ENCODE measurements around the gene PCTP.

The PCTP gene

GRCh38 chr17:55737976-55738501 lies 12.8 kb upstream of the PCTP start:
- Histone ChIP-seq H4K20me1 (ENCODE audit: insufficient read depth, low read length) (no peaks in the 10 kb centered on the region), H3K79me2 (ENCODE audit: insufficient read depth, low read length) (no peaks in the 10 kb centered on the region), H3K9me3 (ENCODE audit: low read length) (no peaks in the 10 kb centered on the region), H3K4me1 (ENCODE audit: insufficient read depth, low read length, severe bottlenecking) (peaks cover 7% of the 10 kb centered on the region), H2AFZ (ENCODE audit: low read length) (no peak overlapping the region), H3K36me3 (ENCODE audit: insufficient read depth, low read length) (no peaks in the 10 kb centered on the region), H3K9me2 (ENCODE audit: low read depth, low read length) (no peaks in the 10 kb centered on the region), H3K27ac (ENCODE audit: low read depth, low read length, poor library complexity, severe bottlenecking) (no peak overlapping the region), H3K27me3 (ENCODE audit: insufficient read depth, low read length) (no peaks in the 10 kb centered on the region), H3K4me2 (ENCODE audit: low read length) (no peak overlapping the region), H3K4me3 (ENCODE audit: low read depth, low read length, poor library complexity, severe bottlenecking) (no peak overlapping the region), H3F3A (ENCODE audit: insufficient read depth, low read length) (no peaks in the 10 kb centered on the region), H3K9ac (ENCODE audit: low read length) (no peak overlapping the region)
- TF ChIP-seq EZH2 (IDR thresholded peaks at IDR 0.05; ENCODE audit: borderline replicate concordance, low read length) (no peak), CTCF (IDR thresholded peaks at IDR 0.05; ENCODE audit: low read length) (no peak)

- Histone ChIP-seq H3K4me3 (ENCODE audit: low read depth, low read length, poor library complexity, severe bottlenecking) (no peak overlapping the region), H3K27ac (ENCODE audit: low read depth, low read length, poor library complexity, severe bottlenecking) (no peak overlapping the region), H3K36me3 (ENCODE audit: insufficient read depth, low read length) (no peaks in the 10 kb centered on the region), H3K4me2 (ENCODE audit: low read length) (no peak overlapping the region), H3K4me1 (ENCODE audit: insufficient read depth, low read length, severe bottlenecking) (peaks cover 8% of the 10 kb centered on the region), H3K9me3 (ENCODE audit: low read length) (no peaks in the 10 kb centered on the region), H4K20me1 (ENCODE audit: insufficient read depth, low read length) (no peaks in the 10 kb centered on the region), H2AFZ (ENCODE audit: low read length) (no peak overlapping the region), H3F3A (ENCODE audit: insufficient read depth, low read length) (no peaks in the 10 kb centered on the region), H3K27me3 (ENCODE audit: insufficient read depth, low read length) (no peaks in the 10 kb centered on the region), H3K9me2 (ENCODE audit: low read depth, low read length) (no peaks in the 10 kb centered on the region), H3K79me2 (ENCODE audit: insufficient read depth, low read length) (no peaks in the 10 kb centered on the region), H3K9ac (ENCODE audit: low read length) (no peak overlapping the region)
- no peak for TF ChIP-seq EZH2 (IDR thresholded peaks at IDR 0.05; ENCODE audit: borderline replicate concordance, low read length)
- no peak for TF ChIP-seq CTCF (IDR thresholded peaks at IDR 0.05; ENCODE audit: low read length)
Measured at GRCh38 chr17:55740511-55741355, 10.1 kb upstream of the PCTP start.

GRCh38 chr17:55741356-55741700 lies 9.5 kb upstream of the PCTP start:
- Histone ChIP-seq H3K9ac (ENCODE audit: low read length) (no peak overlapping the region), H3K36me3 (ENCODE audit: insufficient read depth, low read length) (no peaks in the 10 kb centered on the region), H3K4me2 (ENCODE audit: low read length) (no peak overlapping the region), H3K79me2 (ENCODE audit: insufficient read depth, low read length) (no peaks in the 10 kb centered on the region), H3K9me3 (ENCODE audit: low read length) (no peaks in the 10 kb centered on the region), H3K27ac (ENCODE audit: low read depth, low read length, poor library complexity, severe bottlenecking) (no peak overlapping the region), H3F3A (ENCODE audit: insufficient read depth, low read length) (no peaks in the 10 kb centered on the region), H3K9me2 (ENCODE audit: low read depth, low read length) (no peaks in the 10 kb centered on the region), H3K4me3 (ENCODE audit: low read depth, low read length, poor library complexity, severe bottlenecking) (no peak overlapping the region), H3K27me3 (ENCODE audit: insufficient read depth, low read length) (no peaks in the 10 kb centered on the region), H4K20me1 (ENCODE audit: insufficient read depth, low read length) (no peaks in the 10 kb centered on the region), H3K4me1 (ENCODE audit: insufficient read depth, low read length, severe bottlenecking) (peaks cover 8% of the 10 kb centered on the region), H2AFZ (ENCODE audit: low read length) (no peak overlapping the region)
- TF ChIP-seq CTCF (IDR thresholded peaks at IDR 0.05; ENCODE audit: low read length) (no peak), EZH2 (IDR thresholded peaks at IDR 0.05; ENCODE audit: borderline replicate concordance, low read length) (no peak)

Measured in OCI-LY1 (cell line).